Heart right ventricle (tissue), 16 donors: ENCODE data around the gene DNAJC16. TPM values are rescaled to one million over a fixed set of nuclear protein-coding genes. Genes with fewer than 3 reads are reported as not detected.

Experiments
- ATAC-seq, 8 donors: fragments of 200-7000 bp; cut with Tn5 transposase; one replicate each; pipeline ENCODE4 v1.9.1; 2020; ENCODE audit warnings: mild to moderate bottlenecking in 8 of 8, moderate library complexity in 8 of 8, moderate number of reproducible peaks in 1 of 8
- DNase-seq, 2 donors: peaks; one replicate each; pipeline ENCODE4 v3.0.0-alpha.2; 2020
- H3K27ac ChIP-seq, 10 donors: fragments of 200-600 bp; sonication (generic) in 2 of 10; one replicate each; pipeline versions ENCODE4 v1.5.0 to v1.8.0; 2020 to 2022; ENCODE audit warnings: mild to moderate bottlenecking in 3 of 10
- H3K27me3 ChIP-seq, 7 donors: fragments of 200-600 bp; one replicate each; pipeline ENCODE4 v1.8.0; 2021 to 2022; ENCODE audit warnings: mild to moderate bottlenecking in 2 of 7
- H3K36me3 ChIP-seq, 9 donors: fragments of 200-600 bp; sonication (generic) in 1 of 9; one replicate each; pipeline versions ENCODE4 v1.5.0 to v1.8.0; 2020 to 2022; ENCODE audit warnings: mild to moderate bottlenecking in 2 of 9
- H3K4me1 ChIP-seq, 9 donors: fragments of 200-600 bp; sonication (generic) in 1 of 9; one replicate each; pipeline versions ENCODE4 v1.5.0 to v1.8.0; 2020 to 2022; ENCODE audit warnings: mild to moderate bottlenecking in 4 of 9
- H3K4me3 ChIP-seq, 10 donors: fragments of 200-600 bp; sonication (generic) in 2 of 10; one replicate each; pipeline versions ENCODE4 v1.5.0 to v1.8.0; 2020 to 2022; ENCODE audit warnings: mild to moderate bottlenecking in 7 of 10, moderate library complexity in 2 of 10
- H3K9me3 ChIP-seq, 11 donors: fragments of 200-600 bp in 10 of 11; sonication (generic) in 2 of 11; one replicate each; pipeline versions ENCODE4 v1.5.0 to v1.8.0; 2013 to 2022; ENCODE audit warnings: mild to moderate bottlenecking in 2 of 11, control low read depth in 1 of 11, moderate library complexity in 1 of 11
- CTCF ChIP-seq, 9 donors: fragments of 200-600 bp; sonication (generic) in 2 of 9; IDR thresholded peaks; one replicate each; pipeline versions ENCODE4 v1.5.0 to v1.8.0; 2021 to 2022; ENCODE audit warnings: antibody characterized with exemption in 9 of 9, mild to moderate bottlenecking in 5 of 9, moderate library complexity in 1 of 9
- WGBS, 2 donors: extraction: QIAGEN DNeasy Blood & Tissue Kit; methylation state at CpG; one replicate each; pipeline ENCODE4 v1.1.7; 2013; ENCODE audit warnings: inconsistent platforms in 1 of 2; 5-methylcytosine and 5-hydroxymethylcytosine counted together
- intact Hi-C, 10 donors: fragments of 100-400 bp; cut with DNase I; formaldehyde crosslinking; loops; one replicate each; pipeline versions ENCODE4 v1.11.1 to v1.14.2; 2022
- polyA plus RNA-seq, 2 donors: library from polyadenylated mRNA; stranded (reverse); fragments of 200-250 nt; gene quantifications; one replicate each; pipeline ENCODE4 v1.2.3, GENCODE V29; 2013
- total RNA-seq, 10 donors: library from RNA; stranded (reverse); fragmentation: NEBNext Ultra II Directional in 3 of 10; extraction: Animal tissue kit (Norgen Biotek cat#: 25700) in 3 of 10; gene quantifications; one replicate each; pipeline versions ENCODE4 v1.2.1 to v1.2.4, GENCODE V29; 2021 to 2023
- donor health status: Arrhythmogenic right ventricular cardiomyopathy.
- donor health status: ischemic (EF 13 %, LVEDD 7.1; RV severe dilation, severe dysfunction).
- donor health status: healthy with polysubstance abuse.
- donor health status: DM: no; HTN: yes; CAD: no.
- donor health status: DM: no; HTN: no; CAD: no.
- donor health status: ischemic (EF 25% LVEDD 6.9; RV normal size, moderate dysfunction).
- donor health status: ischemic (EF 25% LVEDD 5.7; RV mildly dilated, moderate dysfunction).
- donor health status: healthy.
- donor health status: DM: yes; HTN: yes; CAD: no.
- donor health status: Ischemic cardiomyopathy.
- donor health status: ischemic (EF 35%, LVEDD 5.7; RV mildly dilated, moderate dysfunction).
- donor health status: nonischemic (EF 11% LVEDD 7.7; RV severe dilation, severe dysfunction).
- donor health status: DM: yes; HTN: yes; CAD: no.
- donor health status: PGD.
- donor health status: ischemic (EF 29% LVEDD 5.4; RV normal size, mild dysfunction).
- donor health status: nonischemic (EF 23%, LVEDD 6.1; RV moderate dilation, normal function).

The DNAJC16 gene
- total and polyA plus RNA-seq, 12 donors = 4.7 to 22.8 (median 18.3) TPM

- no peak for TF ChIP-seq CTCF (IDR thresholded peaks at IDR 0.05)
- peaks cover 0 to 14% (median 4%) of the 10 kb centered on the region in 9 donors for H3K36me3 ChIP-seq
- H3K4me1 ChIP-seq = peaks cover 12 to 96% (median 78%) of the 10 kb centered on the region in 9 donors
- peak overlapping the region in 1 of 10 donors; percentile 95 for H3K27ac ChIP-seq
- H3K4me3 ChIP-seq = no peak overlapping the region
- 82 to 87% methylated on average over 7 of the region's 7 CpGs for WGBS, 2 donors
- no peaks in the 10 kb centered on the region for H3K9me3 ChIP-seq
- intact Hi-C loops = loop anchor here in 1 of 10 donors (5.0 kb wide), 1 partner anchor 34 kb away; a partner anchor contains a TSS
- no peak for ATAC-seq
- no peaks in the 10 kb centered on the region for H3K27me3 ChIP-seq
- no peak for DNase-seq
These were observed 96.2 kb downstream of the DNAJC16 start for GRCh38 chr1:15622712-15623373.

DNA sequence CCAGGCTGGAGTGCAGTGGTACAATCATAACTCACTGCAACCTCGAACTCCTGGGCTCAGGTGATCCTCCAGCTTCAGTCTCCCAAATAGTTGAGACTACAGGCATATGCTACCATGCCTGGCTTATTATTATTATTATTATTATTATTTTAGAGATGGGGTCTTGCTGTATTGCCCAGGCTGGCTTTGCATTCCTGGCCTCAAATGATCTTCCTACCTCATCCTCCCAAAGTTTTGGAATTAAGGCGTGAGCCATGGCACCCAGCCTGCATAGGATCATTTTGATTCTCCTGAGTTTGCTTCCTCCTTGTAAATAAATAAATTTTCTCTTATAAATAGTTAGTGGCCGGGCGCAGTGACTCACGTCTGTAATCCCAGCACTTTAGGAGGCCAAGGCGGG lies 96.8 kb downstream of the DNAJC16 start:
- Histone ChIP-seq H3K9me3 (no peaks in the 10 kb centered on the region), H3K4me3 (no peak overlapping the region), H3K4me1 (peaks cover 12 to 98% (median 78%) of the 10 kb centered on the region in 9 donors), H3K27me3 (no peaks in the 10 kb centered on the region), H3K36me3 (peaks cover 0 to 20% (median 4%) of the 10 kb centered on the region in 9 donors), H3K27ac (no peak overlapping the region)
- no peak for TF ChIP-seq CTCF (IDR thresholded peaks at IDR 0.05)
- intact Hi-C loops = loop anchor here in 1 of 10 donors (5.0 kb wide), 1 partner anchor 34 kb away; a partner anchor contains a TSS
- ATAC-seq (no peak), DNase-seq (no peak)
- 89 to 96% methylated on average over 6 of the region's 6 CpGs for WGBS, 2 donors

GRCh38 chr1:15624133-15624714 lies 97.6 kb downstream of the DNAJC16 start:
- ATAC-seq (no peak), DNase-seq (no peak)
- 90 to 91% methylated on average over 3 of the region's 3 CpGs for WGBS, 2 donors
- no peak overlapping the region for H3K27ac ChIP-seq
- peaks cover 9 to 92% (median 72%) of the 10 kb centered on the region in 9 donors for H3K4me1 ChIP-seq
- H3K36me3 ChIP-seq = peaks cover 0 to 28% (median 4%) of the 10 kb centered on the region in 9 donors
- no peaks in the 10 kb centered on the region for H3K27me3 ChIP-seq
- H3K9me3 ChIP-seq = no peaks in the 10 kb centered on the region
- TF ChIP-seq CTCF (IDR thresholded peaks at IDR 0.05) = no peak
- no peak overlapping the region for H3K4me3 ChIP-seq
- intact Hi-C loops = loop anchor here in 1 of 10 donors (5.0 kb wide), 1 partner anchor 33 kb away; a partner anchor contains a TSS

DNA sequence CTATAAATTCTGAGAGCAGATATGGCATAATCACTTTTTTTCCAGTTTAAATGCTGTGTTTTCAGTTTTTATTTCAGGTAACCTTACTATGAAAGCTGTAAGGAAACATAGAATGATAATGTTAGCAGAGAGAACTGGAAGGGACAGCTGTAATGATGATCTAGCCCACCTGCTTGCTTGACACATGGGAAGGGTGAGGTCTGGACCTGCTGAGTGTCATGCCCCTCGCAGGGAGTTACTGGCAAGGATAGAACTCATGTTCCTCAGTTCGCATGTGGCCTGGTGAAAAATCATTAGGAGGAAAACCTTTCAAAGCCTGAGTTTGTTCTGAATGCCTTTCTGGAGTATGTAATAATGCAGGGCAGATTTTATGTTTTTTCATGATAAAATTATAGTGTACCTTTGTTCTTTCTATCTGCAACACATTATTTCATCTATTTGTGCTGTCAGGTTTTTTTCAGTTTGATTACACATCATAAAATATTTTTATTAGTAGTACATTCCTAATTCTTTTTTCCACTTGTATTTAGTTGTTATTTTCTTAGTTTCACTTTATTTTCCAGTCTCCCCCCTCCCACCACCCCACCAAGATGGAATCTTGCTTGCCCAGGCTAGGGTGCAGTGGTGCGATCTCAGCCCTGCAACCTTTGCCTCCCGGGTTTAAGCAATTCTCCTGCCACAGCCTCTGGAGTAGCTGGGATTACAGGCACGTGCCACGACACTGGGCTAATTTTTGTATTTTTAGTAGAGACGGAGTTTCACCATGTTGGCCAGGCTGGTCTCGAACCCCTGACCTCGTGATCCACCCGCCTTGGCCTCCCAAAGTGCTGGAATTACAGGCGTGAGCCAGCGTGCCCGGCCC lies 98.6 kb downstream of the DNAJC16 start:
- no peaks in the 10 kb centered on the region for H3K27me3 ChIP-seq
- H3K36me3 ChIP-seq = peaks cover 0 to 39% (median 7%) of the 10 kb centered on the region in 9 donors
- peaks cover 6 to 83% (median 61%) of the 10 kb centered on the region in 9 donors for H3K4me1 ChIP-seq
- intact Hi-C loops = no loop called here
- no peak for TF ChIP-seq CTCF (IDR thresholded peaks at IDR 0.05)
- H3K9me3 ChIP-seq = no peaks in the 10 kb centered on the region
- H3K27ac ChIP-seq = peak overlapping the region in 1 of 10 donors; percentile 34
- no peak for DNase-seq
- H3K4me3 ChIP-seq = no peak overlapping the region
- 81 to 83% methylated on average over 13 of the region's 13 CpGs for WGBS, 2 donors
- ATAC-seq = no peak
